Stimulated activated CD4-positive, alpha-beta T cell treated with anti-CD3 and anti-CD28 coated beads, Interleukin-15, amount 100 ng/mL, for 1 hour (primary cell): ENCODE data around the gene KCTD5.
"Not testable (repeated sequence)": the region's sequence is repeated elsewhere in the genome, so short reads cannot be mapped to it uniquely, and the experiment has no call there.

Source experiments
- DNase-seq, 2 donors: peaks; one replicate each; pipeline ENCODE4 v3.0.0-alpha.2; 2020; ENCODE audit warnings: low read depth in 1 of 2, low spot score in 1 of 2

The KCTD5 gene

GRCh38 chr16:2696601-2697250 is 14.4 kb downstream of the KCTD5 start:
- DNase-seq, result not testable (repeated sequence)

- no peak for DNase-seq
These were observed 15.2 kb downstream of the KCTD5 start for GRCh38 chr16:2697401-2697948.

- DNase-seq, result no peak
These were observed 16.0 kb downstream of the KCTD5 start for GRCh38 chr16:2698103-2698870.

- no peak for DNase-seq
These were observed 16.8 kb downstream of the KCTD5 start for GRCh38 chr16:2698965-2699750.

- no peak for DNase-seq
These were observed 17.7 kb downstream of the KCTD5 start for GRCh38 chr16:2699791-2700600.

- DNase-seq, result no peak
These were observed 18.5 kb downstream of the KCTD5 start for GRCh38 chr16:2700786-2701185.

- no peak for DNase-seq
These were observed 18.9 kb downstream of the KCTD5 start for GRCh38 chr16:2701272-2701671.

GRCh38 chr16:2701713-2702437 is 19.6 kb downstream of the KCTD5 start:
- DNase-seq, result no peak

GRCh38 chr16:2702438-2702825 is 20.1 kb downstream of the KCTD5 start:
- no peak for DNase-seq

GRCh38 chr16:2702871-2703745 is 20.8 kb downstream of the KCTD5 start:
- DNase-seq, result no peak

GRCh38 chr16:2704166-2704982 is 22.1 kb downstream of the KCTD5 start:
- no peak for DNase-seq

- no peak for DNase-seq
These were observed 22.6 kb downstream of the KCTD5 start for GRCh38 chr16:2704983-2705275.

GRCh38 chr16:2705351-2705750 is 23.0 kb downstream of the KCTD5 start:
- DNase-seq, result no peak

- no peak for DNase-seq
These were observed 23.8 kb downstream of the KCTD5 start for GRCh38 chr16:2706085-2706484.

- DNase-seq, result no peak
These were observed 24.4 kb downstream of the KCTD5 start for GRCh38 chr16:2706611-2707311.

- DNase-seq, result no peak
These were observed 25.3 kb downstream of the KCTD5 start for GRCh38 chr16:2707368-2708289.

GRCh38 chr16:2708290-2708639 is 25.9 kb downstream of the KCTD5 start:
- no peak for DNase-seq
